Measurements from ENCODE around the gene PNCK. TPM values are rescaled to one million over a fixed set of nuclear protein-coding genes. Genes with fewer than 3 reads are reported as not detected.
"Not testable (repeated sequence)": the region's sequence is repeated elsewhere in the genome, so short reads cannot be mapped to it uniquely, and the experiment has no call there.

PNCK gene
- total RNA-seq, 2 donors from 2014 or later = 1.9 to 11.1 TPM

DNA sequence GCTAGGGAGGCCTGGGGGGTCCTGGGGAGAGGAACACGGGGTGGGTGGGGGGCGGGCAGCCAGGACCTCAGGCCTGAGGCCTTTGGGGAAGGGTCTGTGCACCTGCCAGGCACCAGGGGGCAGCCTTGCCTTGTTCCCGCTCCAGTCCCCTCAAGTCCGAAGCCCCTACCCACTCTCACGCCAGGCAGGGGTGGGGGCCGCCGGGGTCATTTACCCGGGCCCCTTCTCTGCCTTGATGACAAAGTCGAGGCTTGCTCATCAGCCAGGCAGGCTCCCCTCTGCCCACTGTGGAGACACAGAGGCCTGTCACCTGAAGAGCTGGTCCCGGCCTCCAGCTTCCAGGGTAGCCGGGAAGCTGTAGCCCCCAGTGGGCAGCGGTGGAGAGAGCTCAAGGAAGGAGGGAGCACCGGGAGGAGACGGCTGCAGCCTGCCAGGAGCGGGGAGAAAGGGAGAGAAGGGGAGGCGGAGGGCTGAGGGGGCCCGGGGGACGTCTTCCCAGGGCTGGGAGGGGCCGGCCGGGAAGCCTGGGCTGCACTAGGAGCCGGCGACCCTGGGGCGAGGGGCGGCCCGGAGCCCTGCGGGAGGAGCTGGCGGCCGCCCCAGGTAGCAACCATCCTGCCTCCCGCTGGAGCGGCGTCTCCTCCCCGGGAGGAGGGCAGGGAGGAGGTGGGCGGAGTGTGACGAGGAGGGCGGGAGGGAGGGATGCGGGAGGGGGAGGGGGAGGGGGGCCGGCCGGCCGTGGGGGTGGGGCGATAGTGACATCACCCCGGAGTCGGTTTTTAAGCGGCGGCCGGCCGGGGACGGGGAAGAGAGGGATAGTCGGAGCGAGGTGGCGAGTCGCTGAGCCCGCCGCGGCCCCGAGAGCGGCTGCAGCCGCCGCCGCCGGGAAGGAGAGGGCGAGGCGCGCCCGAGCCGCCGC is 13.8 kb upstream of the PNCK start, which contains the start of gene SLC6A8:
SLC6A8 (plus strand) TSS at position 806 of the 919 bp plus-strand sequence. CDS start 649 bp downstream, outside the sequence.
- Histone ChIP-seq H3K27ac (no peak within 1 kb of the TSS), H3K27me3 (no peaks in the 10 kb centered on the region), H3K4me1 (no peaks in the 10 kb centered on the region), H3K9ac (ENCODE audit: low read depth in 2 of 2, low read length in 2 of 2) (peak within 1 kb of the TSS; percentile 34 to 35), H3K4me3 (peak within 1 kb of the TSS; percentile 30), H3K36me3 (no peaks in the 10 kb centered on the region), H3K9me3 (no peaks in the 10 kb centered on the region)
- TF ChIP-seq, protein P1, sequence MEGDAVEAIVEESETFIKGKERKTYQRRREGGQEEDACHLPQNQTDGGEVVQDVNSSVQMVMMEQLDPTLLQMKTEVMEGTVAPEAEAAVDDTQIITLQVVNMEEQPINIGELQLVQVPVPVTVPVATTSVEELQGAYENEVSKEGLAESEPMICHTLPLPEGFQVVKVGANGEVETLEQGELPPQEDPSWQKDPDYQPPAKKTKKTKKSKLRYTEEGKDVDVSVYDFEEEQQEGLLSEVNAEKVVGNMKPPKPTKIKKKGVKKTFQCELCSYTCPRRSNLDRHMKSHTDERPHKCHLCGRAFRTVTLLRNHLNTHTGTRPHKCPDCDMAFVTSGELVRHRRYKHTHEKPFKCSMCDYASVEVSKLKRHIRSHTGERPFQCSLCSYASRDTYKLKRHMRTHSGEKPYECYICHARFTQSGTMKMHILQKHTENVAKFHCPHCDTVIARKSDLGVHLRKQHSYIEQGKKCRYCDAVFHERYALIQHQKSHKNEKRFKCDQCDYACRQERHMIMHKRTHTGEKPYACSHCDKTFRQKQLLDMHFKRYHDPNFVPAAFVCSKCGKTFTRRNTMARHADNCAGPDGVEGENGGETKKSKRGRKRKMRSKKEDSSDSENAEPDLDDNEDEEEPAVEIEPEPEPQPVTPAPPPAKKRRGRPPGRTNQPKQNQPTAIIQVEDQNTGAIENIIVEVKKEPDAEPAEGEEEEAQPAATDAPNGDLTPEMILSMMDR (IDR thresholded peaks at IDR 0.05) = peak; percentile 24
- peak; percentile 71 for DNase-seq
- intact Hi-C loops (cut with DNase I) = no loop called here

DNA sequence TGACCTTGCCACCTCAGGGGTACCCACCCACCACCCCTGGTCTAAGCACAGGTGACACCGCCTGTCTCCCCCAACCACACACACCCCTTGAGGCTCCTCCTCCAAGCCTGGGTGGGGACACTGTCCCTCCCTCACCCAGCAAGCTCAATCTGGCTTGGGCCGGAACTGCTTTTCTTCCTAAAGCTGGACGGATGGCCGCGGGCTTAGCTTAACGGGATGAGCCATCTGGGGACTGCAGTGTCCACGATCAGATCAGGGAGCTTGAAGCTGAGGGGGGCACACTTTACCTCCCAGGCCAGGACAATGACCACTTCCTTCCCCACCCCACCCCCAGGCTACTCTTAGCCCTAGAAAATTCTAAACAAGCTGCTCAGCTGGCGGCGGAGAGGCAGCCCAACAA is 13.1 kb upstream of the PNCK start:
- no peak overlapping the region for H3K27ac ChIP-seq

DNA sequence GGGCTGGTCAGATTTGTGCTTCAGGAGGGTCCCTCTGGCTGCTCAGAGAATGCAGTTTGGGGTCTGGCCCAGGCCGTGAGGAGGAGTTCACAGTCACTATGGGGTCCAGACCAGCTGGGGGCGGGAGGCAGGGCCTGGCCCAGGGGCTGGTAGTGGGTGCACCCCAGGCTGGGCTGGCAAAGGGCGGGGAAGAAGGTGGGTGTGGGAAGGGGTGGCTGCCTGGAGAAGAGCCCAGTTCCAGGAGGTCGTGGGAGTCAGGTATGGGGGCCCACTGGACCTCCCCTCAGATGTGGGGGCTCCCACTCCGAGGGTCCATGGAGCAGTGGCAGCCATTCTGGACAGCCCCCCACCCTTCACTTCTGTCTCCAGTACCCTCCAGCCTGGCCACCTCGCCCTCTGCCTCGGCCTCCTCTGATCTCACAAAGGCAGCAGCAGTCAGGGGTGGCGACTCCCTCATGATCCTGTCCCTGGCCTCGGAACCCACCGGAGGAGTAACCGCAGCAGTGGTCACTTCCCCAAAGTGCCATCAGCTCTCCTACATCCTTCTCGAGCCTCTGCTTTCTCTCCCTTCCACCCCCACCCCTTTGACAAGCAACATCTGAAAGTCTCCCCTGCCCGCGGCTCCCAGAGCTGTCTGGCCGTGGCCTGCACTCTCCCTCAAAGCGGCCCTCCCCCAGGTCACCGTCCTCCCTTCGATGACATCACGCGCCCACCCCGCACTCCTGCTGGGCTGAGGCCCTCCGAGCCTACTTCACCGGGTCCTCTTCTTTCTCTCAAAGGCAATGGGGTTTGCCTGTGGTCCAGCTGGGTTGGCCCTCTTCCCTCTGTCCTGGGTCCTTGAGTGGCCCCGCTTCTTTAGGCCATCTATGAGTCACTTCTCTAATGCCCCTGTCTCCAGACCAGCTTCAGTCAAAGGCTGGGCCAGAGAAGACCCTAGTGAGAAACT is 12.4 kb upstream of the PNCK start:
- Histone ChIP-seq H3K36me3 (no peaks in the 10 kb centered on the region), H3K27me3 (no peaks in the 10 kb centered on the region), H3K9ac (ENCODE audit: low read depth in 2 of 2, low read length in 2 of 2) (no peak overlapping the region), H3K9me3 (no peaks in the 10 kb centered on the region), H3K4me1 (no peaks in the 10 kb centered on the region), H3K4me3 (no peak overlapping the region), H3K27ac (no peak overlapping the region)
- intact Hi-C loops (cut with DNase I) = no loop called here
- TF ChIP-seq, protein P1 (IDR thresholded peaks at IDR 0.05) = no peak
- DNase-seq = no peak

More for the DNA sequence above, 13.1 kb upstream of the PNCK start:
- Histone ChIP-seq H3K9me3 (no peaks in the 10 kb centered on the region), H3K27me3 (no peaks in the 10 kb centered on the region), H3K4me1 (no peaks in the 10 kb centered on the region), H3K4me3 (no peak overlapping the region), H3K9ac (ENCODE audit: low read depth in 2 of 2, low read length in 2 of 2) (peak overlapping the region; percentile 34 to 35), H3K36me3 (no peaks in the 10 kb centered on the region)
- peak; percentile 71 for DNase-seq
- TF ChIP-seq, protein P1 (IDR thresholded peaks at IDR 0.05) = no peak
- intact Hi-C loops (cut with DNase I) = no loop called here

DNA sequence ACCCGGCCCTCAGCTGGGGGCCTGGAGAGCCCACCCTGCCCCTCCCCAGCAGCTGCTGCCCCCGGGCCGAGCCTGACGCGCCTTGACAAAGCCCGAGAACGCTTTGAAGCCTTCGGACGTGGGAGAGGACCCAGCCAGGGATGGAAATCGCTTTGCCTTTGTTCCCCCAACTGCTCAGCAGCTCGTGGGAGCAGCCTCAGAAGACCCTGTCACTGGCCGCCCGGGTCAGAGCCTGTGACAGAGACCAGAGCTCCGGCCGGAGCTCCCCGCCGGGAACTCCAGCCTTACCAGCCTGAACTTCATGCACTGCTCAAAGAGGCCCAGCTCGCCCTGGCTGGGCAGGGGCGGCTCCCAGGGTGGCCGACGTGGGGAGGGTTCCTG is 11.5 kb upstream of the PNCK start:
- Histone ChIP-seq H3K9me3 (no peaks in the 10 kb centered on the region), H3K36me3 (no peaks in the 10 kb centered on the region), H3K4me1 (no peaks in the 10 kb centered on the region), H3K27ac (no peak overlapping the region), H3K9ac (ENCODE audit: low read depth in 2 of 2, low read length in 2 of 2) (no peak overlapping the region), H3K4me3 (no peak overlapping the region), H3K27me3 (no peaks in the 10 kb centered on the region)
- intact Hi-C loops (cut with DNase I) = no loop called here
- TF ChIP-seq, protein P1 (IDR thresholded peaks at IDR 0.05) = no peak
- no peak for DNase-seq

DNA sequence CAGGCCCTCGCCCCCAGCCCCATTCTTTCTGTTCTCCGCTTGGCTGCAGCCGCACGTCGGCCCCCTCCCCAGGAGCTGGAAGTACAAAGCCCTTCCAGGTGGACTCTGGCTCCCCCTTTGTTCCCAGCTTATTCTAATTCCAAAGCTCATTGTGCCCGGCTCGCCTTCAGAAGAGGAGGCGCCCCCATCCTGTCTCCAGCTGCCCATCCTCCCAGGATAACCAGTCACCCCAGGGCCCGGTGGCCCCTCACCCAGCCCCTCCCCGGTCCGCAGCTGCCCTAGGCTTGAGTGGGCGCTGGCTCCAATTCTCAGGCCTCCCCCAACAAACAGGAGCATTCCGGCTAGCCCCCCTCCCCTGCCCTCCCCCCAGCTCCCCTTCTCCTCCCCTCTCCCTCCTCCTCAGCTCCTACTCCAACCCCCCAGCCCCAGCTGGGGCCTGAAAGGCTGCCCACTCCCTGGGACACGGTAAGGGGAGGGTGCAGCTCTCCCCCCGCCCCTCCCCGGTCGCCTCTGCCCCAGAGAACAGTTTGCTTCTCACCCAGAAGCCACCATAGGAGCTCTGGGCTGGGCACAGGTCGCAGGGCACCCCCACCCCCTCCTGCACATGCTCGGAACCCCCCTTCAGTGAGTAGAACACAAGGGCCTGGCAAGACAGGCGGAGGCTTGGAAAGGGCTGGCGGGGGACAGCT is 11.0 kb upstream of the PNCK start:
- Histone ChIP-seq H3K9ac (ENCODE audit: low read depth in 2 of 2, low read length in 2 of 2) (no peak overlapping the region), H3K27ac (no peak overlapping the region), H3K4me3 (no peak overlapping the region), H3K4me1 (no peaks in the 10 kb centered on the region), H3K27me3 (no peaks in the 10 kb centered on the region), H3K9me3 (no peaks in the 10 kb centered on the region), H3K36me3 (no peaks in the 10 kb centered on the region)
- DNase-seq = no peak
- intact Hi-C loops (cut with DNase I) = no loop called here
- TF ChIP-seq, protein P1 (IDR thresholded peaks at IDR 0.05) = no peak

DNA sequence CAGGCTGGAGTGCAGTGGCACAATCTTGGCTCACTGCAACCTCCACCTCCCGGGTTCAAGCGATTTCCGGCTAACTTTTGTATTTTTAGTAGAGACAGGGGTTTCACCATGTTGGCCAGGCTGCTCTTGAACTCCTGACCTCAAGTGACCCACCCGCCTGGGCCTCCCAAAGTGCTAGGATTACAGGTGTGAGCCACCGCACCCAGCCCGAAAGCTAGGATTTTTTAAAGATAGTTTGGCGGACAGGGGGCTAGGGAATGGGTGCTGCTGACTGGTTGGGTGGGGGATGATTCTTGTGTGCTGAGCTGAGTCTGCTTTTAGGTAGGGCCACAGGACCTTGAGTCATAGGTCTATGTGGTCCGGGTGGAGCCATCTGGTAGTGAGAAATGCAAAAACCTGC is 9.9 kb upstream of the PNCK start:
- H3K4me1 ChIP-seq; H3K27me3 ChIP-seq; intact Hi-C loops (cut with DNase I); H3K27ac ChIP-seq; H3K36me3 ChIP-seq; DNase-seq; H3K4me3 ChIP-seq; H3K9me3 ChIP-seq; H3K9ac ChIP-seq (ENCODE audit: low read depth in 2 of 2, low read length in 2 of 2): not testable (repeated sequence)
